Smooth muscle cell of trachea (primary cell): ENCODE data around the gene LRRTM1. TPM values are rescaled to one million over a fixed set of nuclear protein-coding genes. Genes with fewer than 3 reads are reported as not detected.

Source experiments
- total RNA-seq: library from RNA; depleted of rRNA; stranded (reverse); fragments of >200 nt; gene quantifications from 2 replicates; pipeline ENCODE4 v1.2.1, GENCODE V29; 2014

LRRTM1 gene
- total RNA-seq = not detected in 2 replicates

GRCh38 chr2:80303909-80304837 is at the start of gene LRRTM1:
Gene LRRTM1 (minus strand): TSS chr2:80304752. CDS start chr2:80303819, 933 bp downstream.

